ENCODE results near the gene PRKCI. TPM values are rescaled to one million over a fixed set of nuclear protein-coding genes. Genes with fewer than 3 reads are reported as not detected.

Gene PRKCI
- total RNA-seq, result 10 to 100 TPM; 18.0 to 27.7 TPM
- polyA plus RNA-seq, result 10 to 100 TPM; 16.4 to 18.5 TPM

GRCh38 chr3:170221924-170222646 lies at the start of gene PRKCI:
PRKCI (plus strand) TSS chr3:170222424; CDS start chr3:170222670, 246 bp downstream.
- H3K4me1 ChIP-seq (ENCODE audit: insufficient read depth, low read length), result peaks cover 25% of the 10 kb centered on the region

GRCh38 chr3:170178651-170179050 lies 43.6 kb upstream of the PRKCI start:
- DNase-seq, result peak; percentile 57 to 79 (median 69)
- H3K27me3 Mint-ChIP-seq, result no peaks in the 10 kb centered on the region
- H3K36me3 Mint-ChIP-seq, result peaks cover 23 to 45% of the 10 kb centered on the region in 2 donors
- H3K36me3 ChIP-seq (ENCODE audit: insufficient read depth, low read length), result peaks cover 20% of the 10 kb centered on the region
- peaks cover 57% of the 10 kb centered on the region for H3K4me1 ChIP-seq (ENCODE audit: insufficient read depth, low read length)
- H3K27me3 ChIP-seq (ENCODE audit: insufficient read depth, low read length), result no peaks in the 10 kb centered on the region
- H3K4me1 Mint-ChIP-seq, result peaks cover 33 to 55% (median 44%) of the 10 kb centered on the region in 4 donors
- no peaks in the 10 kb centered on the region for H3K9me3 ChIP-seq (ENCODE audit: control insufficient read depth in 1 of 2, low read length in 2 of 2)
- intact Hi-C loops (cut with micrococcal nuclease), result no loop called here
- no peak overlapping the region for H3K4me3 ChIP-seq (ENCODE audit: low read length in 2 of 2)
- no peak overlapping the region for H3K27ac ChIP-seq (ENCODE audit: low read depth, low read length)
- H3K9me3 Mint-ChIP-seq, result peaks cover 0 to 2% (median 0%) of the 10 kb centered on the region in 8 donors
- peak overlapping the region; percentile 58 to 75 (median 68) for H3K4me3 Mint-ChIP-seq
- ChIA-PET CTCF (ENCODE audit: partially characterized antibody) (interaction anchor here (0.7 to 1.8 kb wide), 5 partner anchors 9 to 633 kb away, joined by 3 to 6 read pairs (median 3); no protein-coding TSS in a partner anchor), POLR2A (ENCODE audit: partially characterized antibody) (interaction anchor here (0.7 to 4.7 kb wide), 12 partner anchors 9 to 415 kb away, joined by 3 to 39 read pairs (median 4); partner anchors contain the start of genes PRKCI, SEC62, SKIL and TERC)
- H3K27ac Mint-ChIP-seq, result peak overlapping the region; percentile 51 to 99 (median 75)

More at GRCh38 chr3:170221924-170222646, at the start of gene PRKCI:
- intact Hi-C loops (cut with micrococcal nuclease), result loop anchor here (1.0 to 5.0 kb wide), 4 partner anchors 33 to 255 kb away; partner anchors contain the start of genes PHC3, SEC62 and SKIL
- H3K27ac ChIP-seq (ENCODE audit: low read depth, low read length), result peak within 1 kb of the TSS; percentile 72
- no peaks in the 10 kb centered on the region for H3K9me3 Mint-ChIP-seq
- peak within 1 kb of the TSS; percentile 91 to 97 for H3K4me3 ChIP-seq (ENCODE audit: low read length in 2 of 2)
- peak within 1 kb of the TSS; percentile 92 to 99 (median 95) for H3K27ac Mint-ChIP-seq
- peak within 1 kb of the TSS; percentile 91 to 99 (median 94) for H3K4me3 Mint-ChIP-seq
- CTCF ChIA-PET (ENCODE audit: partially characterized antibody), result interaction anchor here (0.5 to 1.1 kb wide), 5 partner anchors 11 to 450 kb away, joined by 3 to 7 read pairs (median 3); no protein-coding TSS in a partner anchor
- H3K27me3 ChIP-seq (ENCODE audit: insufficient read depth, low read length), result no peaks in the 10 kb centered on the region
- DNase-seq, result peak; percentile 86 to 89 (median 88)
- no peaks in the 10 kb centered on the region for H3K9me3 ChIP-seq (ENCODE audit: control insufficient read depth in 1 of 2, low read length in 2 of 2)
- POLR2A ChIA-PET (ENCODE audit: partially characterized antibody), result interaction anchor here (0.6 to 4.2 kb wide), 8 partner anchors 11 to 457 kb away, joined by 3 to 39 read pairs (median 4); partner anchors contain the start of genes MYNN, PHC3, SEC62 and SKIL
- H3K36me3 Mint-ChIP-seq, result peaks cover 0 to 10% of the 10 kb centered on the region in 2 donors
- H3K4me1 Mint-ChIP-seq, result peaks cover 24 to 39% (median 29%) of the 10 kb centered on the region in 4 donors
- no peaks in the 10 kb centered on the region for H3K36me3 ChIP-seq (ENCODE audit: insufficient read depth, low read length)
- no peaks in the 10 kb centered on the region for H3K27me3 Mint-ChIP-seq

- peak overlapping the region in 1 of 2 donors; percentile 97 for H3K4me3 ChIP-seq (ENCODE audit: low read length in 2 of 2)
- no peaks in the 10 kb centered on the region for H3K9me3 ChIP-seq (ENCODE audit: control insufficient read depth in 1 of 2, low read length in 2 of 2)
- Mint-ChIP-seq H3K27me3 (no peaks in the 10 kb centered on the region), H3K36me3 (peaks cover 20 to 40% of the 10 kb centered on the region in 2 donors), H3K4me1 (peaks cover 31 to 52% (median 42%) of the 10 kb centered on the region in 4 donors), H3K9me3 (peaks cover 0 to 2% (median 0%) of the 10 kb centered on the region in 8 donors), H3K4me3 (peak overlapping the region; percentile 96 to 100 (median 99)), H3K27ac (peak overlapping the region; percentile 98 to 100 (median 99))
- POLR2A ChIA-PET (ENCODE audit: partially characterized antibody), result interaction anchor here (0.7 to 4.7 kb wide), 10 partner anchors 10 to 415 kb away, joined by 3 to 39 read pairs (median 6); partner anchors contain the start of genes PRKCI, SEC62, SKIL and TERC
- peak overlapping the region; percentile 98 for H3K27ac ChIP-seq (ENCODE audit: low read depth, low read length)
- peaks cover 18% of the 10 kb centered on the region for H3K36me3 ChIP-seq (ENCODE audit: insufficient read depth, low read length)
- peaks cover 51% of the 10 kb centered on the region for H3K4me1 ChIP-seq (ENCODE audit: insufficient read depth, low read length)
- intact Hi-C loops (cut with micrococcal nuclease), result no loop called here
- H3K27me3 ChIP-seq (ENCODE audit: insufficient read depth, low read length), result no peaks in the 10 kb centered on the region
- no peak for DNase-seq
- CTCF ChIA-PET (ENCODE audit: partially characterized antibody), result interaction anchor here (0.7 to 1.8 kb wide), 6 partner anchors 10 to 632 kb away, joined by 3 to 5 read pairs (median 4); no protein-coding TSS in a partner anchor
These were observed 42.8 kb upstream of the PRKCI start for GRCh38 chr3:170179432-170179831.

GRCh38 chr3:170180079-170180907 lies 41.9 kb upstream of the PRKCI start:
- ChIA-PET CTCF (ENCODE audit: partially characterized antibody) (interaction anchor here (1.0 to 1.2 kb wide), 2 partner anchors 9 to 177 kb away, joined by 4 read pairs; no protein-coding TSS in a partner anchor), POLR2A (ENCODE audit: partially characterized antibody) (interaction anchor here (0.9 to 4.7 kb wide), 10 partner anchors 8 to 416 kb away, joined by 3 to 39 read pairs (median 22); partner anchors contain the start of genes MYNN, PRKCI, SEC62 and SKIL)
- peak overlapping the region; percentile 48 to 97 for H3K4me3 ChIP-seq (ENCODE audit: low read length in 2 of 2)
- peaks cover 14 to 32% of the 10 kb centered on the region in 2 donors for H3K36me3 Mint-ChIP-seq
- peaks cover 43% of the 10 kb centered on the region for H3K4me1 ChIP-seq (ENCODE audit: insufficient read depth, low read length)
- H3K36me3 ChIP-seq (ENCODE audit: insufficient read depth, low read length), result peaks cover 15% of the 10 kb centered on the region
- peaks cover 0 to 2% (median 0%) of the 10 kb centered on the region in 8 donors for H3K9me3 Mint-ChIP-seq
- intact Hi-C loops (cut with micrococcal nuclease), result loop anchor here (2.0 to 10.0 kb wide), 5 partner anchors 213 to 1925 kb away; partner anchors contain the start of genes LRRC34, LRRIQ4, RPL22L1 and SEC62
- no peaks in the 10 kb centered on the region for H3K27me3 Mint-ChIP-seq
- H3K27me3 ChIP-seq (ENCODE audit: insufficient read depth, low read length), result no peaks in the 10 kb centered on the region
- peaks cover 26 to 45% (median 36%) of the 10 kb centered on the region in 4 donors for H3K4me1 Mint-ChIP-seq
- H3K27ac ChIP-seq (ENCODE audit: low read depth, low read length), result peak overlapping the region; percentile 98
- peak; percentile 7 to 50 (median 48) for DNase-seq
- H3K9me3 ChIP-seq (ENCODE audit: control insufficient read depth in 1 of 2, low read length in 2 of 2), result no peaks in the 10 kb centered on the region
- peak overlapping the region; percentile 96 to 100 (median 99) for H3K4me3 Mint-ChIP-seq
- H3K27ac Mint-ChIP-seq, result peak overlapping the region; percentile 98 to 100 (median 99)

GRCh38 chr3:170180908-170181885 lies 41.0 kb upstream of the PRKCI start, which contains the start of gene PHC3:
PHC3 (minus strand) TSS chr3:170181733; CDS start chr3:170181715, 18 bp downstream.
- H3K27me3 Mint-ChIP-seq, result no peaks in the 10 kb centered on the region
- CTCF ChIA-PET (ENCODE audit: partially characterized antibody), result interaction anchor here (0.8 to 1.5 kb wide), 3 partner anchors 8 to 188 kb away, joined by 3 to 4 read pairs (median 4); no protein-coding TSS in a partner anchor

More at GRCh38 chr3:170180908-170181885, 41.0 kb upstream of the PRKCI start, which contains the start of gene PHC3:
- Histone ChIP-seq H3K4me1 (ENCODE audit: insufficient read depth, low read length) (peaks cover 40% of the 10 kb centered on the region), H3K4me3 (ENCODE audit: low read length in 2 of 2) (peak within 1 kb of the TSS; percentile 48 to 97), H3K9me3 (ENCODE audit: control insufficient read depth in 1 of 2, low read length in 2 of 2) (no peaks in the 10 kb centered on the region), H3K27me3 (ENCODE audit: insufficient read depth, low read length) (no peaks in the 10 kb centered on the region), H3K27ac (ENCODE audit: low read depth, low read length) (peak within 1 kb of the TSS; percentile 98), H3K36me3 (ENCODE audit: insufficient read depth, low read length) (peaks cover 13% of the 10 kb centered on the region)
- Mint-ChIP-seq H3K4me3 (peak within 1 kb of the TSS; percentile 96 to 100 (median 99)), H3K27ac (peak within 1 kb of the TSS; percentile 99 to 100 (median 100)), H3K36me3 (peaks cover 10 to 30% of the 10 kb centered on the region in 2 donors), H3K9me3 (peaks cover 0 to 2% (median 0%) of the 10 kb centered on the region in 8 donors), H3K4me1 (peaks cover 23 to 41% (median 32%) of the 10 kb centered on the region in 4 donors)
- intact Hi-C loops (cut with micrococcal nuclease), result loop anchor here (1.0 to 10.0 kb wide), 10 partner anchors 41 to 1924 kb away; partner anchors contain the start of genes LRRC34, LRRIQ4, PRKCI and RPL22L1
- DNase-seq, result peak; percentile 91 to 92 (median 91)
- POLR2A ChIA-PET (ENCODE audit: partially characterized antibody), result interaction anchor here (0.6 to 4.7 kb wide), 15 partner anchors 9 to 689 kb away, joined by 3 to 39 read pairs (median 4); partner anchors contain the start of genes MYNN, PRKCI, RPL22L1 and SEC62
